HG02798 (cell line): ENCODE results near the gene MID1.
A peak's percentile ranks its signal among the peaks of the same experiment; 100 is the strongest.

Experiments
- ATAC-seq: cut with Tn5 transposase; IDR thresholded peaks from one replicate; pipeline ENCODE4 v1.9.1; 2021; ENCODE audit warnings: mild to moderate bottlenecking; ENCODE audit not compliant: unreplicated experiment, poor library complexity

The MID1 gene

DNA sequence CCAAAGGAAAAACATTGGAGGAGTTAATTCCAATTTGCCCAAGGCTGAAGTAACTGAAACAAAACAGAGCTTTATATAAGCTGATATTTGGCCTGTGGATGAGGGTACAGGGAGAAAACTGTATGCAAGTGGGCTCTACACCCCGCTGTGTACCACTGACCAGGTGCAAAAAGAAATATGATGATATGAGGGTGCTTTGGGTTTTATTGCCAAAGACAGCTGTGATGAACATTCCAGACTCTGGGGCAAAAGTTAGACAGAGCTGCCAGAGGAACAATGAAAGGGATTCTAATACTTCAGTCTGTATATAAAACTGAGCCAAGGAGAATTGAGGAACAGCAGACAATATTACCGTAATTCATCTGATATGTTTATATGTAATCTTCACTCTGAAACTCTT, 117.4 kb downstream of the MID1 start:
- no peak for ATAC-seq

DNA sequence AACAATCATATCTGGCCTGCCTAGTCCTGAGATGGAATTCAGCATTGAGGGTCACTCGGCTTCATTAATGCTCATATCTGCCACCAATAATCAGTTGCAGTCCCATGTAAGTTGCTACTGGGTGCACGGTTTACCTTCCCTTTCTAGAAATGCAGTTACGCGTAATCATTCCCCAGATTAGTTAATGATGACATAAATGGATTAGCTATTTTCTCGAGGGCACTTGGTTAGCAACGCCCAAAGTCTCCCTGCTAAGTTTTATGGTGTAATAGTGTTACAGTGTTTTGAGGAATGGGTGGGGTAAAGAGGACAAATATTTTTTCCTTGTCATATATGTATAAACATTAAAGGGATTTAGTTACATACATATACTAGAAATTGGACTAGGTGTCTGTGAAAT, 118.8 kb downstream of the MID1 start:
- no peak for ATAC-seq

GRCh38 chrX:10496345-10496965, 123.9 kb downstream of the MID1 start:
- no peak for ATAC-seq

DNA sequence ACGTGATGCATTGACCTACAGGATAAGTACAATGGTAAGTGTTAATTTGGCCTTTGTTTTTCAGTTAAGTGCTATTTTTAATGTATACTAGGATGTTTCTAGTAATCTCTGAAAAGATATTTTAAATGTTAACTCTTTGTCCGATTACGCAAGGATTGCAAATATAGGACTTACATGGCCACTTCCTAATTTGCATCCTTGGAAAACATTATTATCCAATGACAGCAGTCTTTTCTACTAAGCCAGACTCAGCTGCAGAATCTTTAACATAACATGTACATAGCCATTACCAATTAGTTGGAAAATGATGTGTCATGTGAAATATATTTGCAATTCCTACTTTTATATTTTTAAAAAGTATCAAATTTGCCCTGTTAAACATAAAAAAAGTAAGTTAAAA, 124.7 kb downstream of the MID1 start:
- ATAC-seq: no peak

DNA sequence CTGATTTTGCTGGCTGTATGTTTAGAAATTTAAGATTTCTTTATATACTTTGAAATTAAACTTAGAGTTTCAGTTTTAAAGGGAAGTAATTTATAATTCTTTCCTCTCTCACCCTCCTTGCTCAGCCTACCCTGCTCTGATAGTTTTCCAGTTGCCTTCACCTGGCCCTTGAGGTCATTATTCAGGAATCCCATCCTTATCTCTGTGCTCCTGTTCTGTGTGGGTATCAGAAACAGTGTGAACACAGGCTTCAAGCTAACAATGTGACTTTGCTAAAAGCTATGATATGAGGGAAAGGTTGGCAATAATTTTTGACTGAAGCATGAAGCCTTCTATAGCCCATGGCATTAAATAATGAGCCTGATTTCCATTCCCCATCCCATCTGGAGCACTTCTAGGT, 128.1 kb downstream of the MID1 start:
- no peak for ATAC-seq

- ATAC-seq: no peak
Observed at GRCh38 chrX:10486373-10486772, 134.0 kb downstream of the MID1 start.

DNA sequence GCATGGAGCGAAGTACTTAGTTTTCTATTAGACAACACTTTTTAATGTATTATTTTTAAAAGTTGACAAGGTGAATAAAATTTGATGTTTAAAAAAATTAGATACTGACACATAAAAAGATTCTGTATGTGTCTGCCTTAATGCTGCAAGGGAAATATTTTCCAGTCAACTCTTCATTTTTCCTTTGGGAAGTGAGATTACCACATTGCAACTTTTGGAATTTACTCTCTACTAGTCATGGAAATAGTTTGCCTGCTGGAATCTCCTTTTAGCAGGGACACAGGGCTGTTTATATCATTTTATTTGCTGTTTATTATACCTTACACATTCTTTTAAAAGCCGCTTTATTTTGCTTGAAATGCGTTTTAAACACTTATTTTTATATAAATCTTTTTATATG, 135.1 kb downstream of the MID1 start:
- ATAC-seq: no peak

DNA sequence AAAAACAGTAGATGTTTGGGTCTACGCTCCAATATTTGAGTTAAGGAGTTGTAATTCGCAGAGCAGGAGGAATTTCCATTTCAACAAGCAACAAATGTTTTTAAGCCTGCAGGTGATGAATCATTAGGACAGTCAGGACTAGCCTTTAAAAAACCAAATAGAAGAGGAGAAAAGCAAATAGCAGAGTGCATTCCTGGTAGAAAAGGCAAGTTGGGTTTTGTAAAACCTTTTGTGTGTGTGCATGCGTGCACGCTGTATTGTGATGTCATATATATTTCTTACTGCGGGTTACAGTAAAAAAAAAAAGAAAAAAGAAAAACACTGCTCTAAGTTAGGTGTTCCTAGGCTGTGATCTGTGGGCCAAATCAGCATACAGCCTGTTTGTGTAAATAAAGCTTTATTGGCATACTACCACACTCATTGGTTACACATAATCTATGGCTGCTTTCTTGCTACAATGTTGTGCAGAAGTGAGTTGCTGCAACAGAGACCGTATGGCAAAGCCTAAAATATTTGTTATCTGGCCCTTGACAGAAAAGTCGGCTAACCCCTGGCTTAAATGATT, 135.6 kb downstream of the MID1 start:
- no peak for ATAC-seq

GRCh38 chrX:10483191-10483831, 137.1 kb downstream of the MID1 start:
- no peak for ATAC-seq

DNA sequence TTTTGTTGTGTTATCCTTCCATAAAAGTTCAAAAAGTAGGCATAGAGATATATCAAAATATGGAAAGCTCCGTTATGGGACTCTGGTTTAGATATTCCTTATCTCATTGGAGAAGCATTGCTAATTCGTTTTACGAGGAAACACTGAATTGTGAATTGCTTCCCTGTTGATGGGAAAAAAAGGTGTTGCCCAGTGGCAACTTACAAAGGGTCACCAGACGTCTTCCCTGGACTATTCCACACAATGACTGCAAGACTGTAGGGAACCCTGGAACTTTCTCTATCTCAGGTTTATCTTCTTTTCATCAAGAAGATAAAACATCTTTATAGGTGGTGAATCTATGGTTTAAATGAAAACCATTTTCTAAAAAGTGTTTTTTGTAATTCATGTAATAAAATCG, 137.7 kb downstream of the MID1 start:
- ATAC-seq: no peak

- ATAC-seq: peak; percentile 91
Observed at GRCh38 chrX:10482261-10482660, 138.1 kb downstream of the MID1 start.

DNA sequence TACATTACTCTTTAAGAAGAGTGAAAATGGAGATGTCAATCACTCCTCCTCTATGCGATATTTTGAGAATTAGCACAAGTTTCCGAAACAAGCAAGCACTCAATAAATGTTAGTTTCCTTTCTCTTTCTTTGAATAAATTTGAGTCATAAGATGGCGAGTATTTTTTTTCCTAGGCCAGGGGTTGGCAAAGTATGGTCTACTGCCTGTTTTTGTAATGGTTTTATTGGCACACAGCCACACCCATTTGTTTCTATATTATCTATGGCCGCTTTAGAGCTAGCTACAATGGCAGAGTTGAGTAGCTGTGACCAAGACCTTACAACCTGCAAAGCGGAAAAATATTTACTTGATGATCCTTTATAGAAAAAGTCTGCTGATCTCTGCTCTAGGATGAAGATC, 139.5 kb downstream of the MID1 start:
- no peak for ATAC-seq

DNA sequence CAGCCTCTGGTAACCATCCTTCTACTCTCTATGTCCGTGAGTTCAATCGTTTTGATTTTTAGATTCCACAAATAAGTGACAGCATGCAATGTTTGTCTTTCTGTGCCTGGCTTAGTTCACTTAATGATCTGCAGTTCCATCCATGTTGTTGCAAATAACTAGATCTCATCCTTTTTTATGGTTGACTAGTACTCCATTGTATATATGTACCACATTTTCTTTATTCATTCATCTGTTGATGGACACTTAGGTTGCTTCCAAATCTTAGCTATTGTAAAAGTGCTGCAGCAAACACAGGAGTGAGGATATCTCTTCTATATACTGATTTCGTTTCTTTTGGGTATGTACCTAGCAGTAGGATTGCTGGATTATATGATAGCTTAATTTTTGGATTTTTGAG, 140.9 kb downstream of the MID1 start:
- no peak for ATAC-seq

DNA sequence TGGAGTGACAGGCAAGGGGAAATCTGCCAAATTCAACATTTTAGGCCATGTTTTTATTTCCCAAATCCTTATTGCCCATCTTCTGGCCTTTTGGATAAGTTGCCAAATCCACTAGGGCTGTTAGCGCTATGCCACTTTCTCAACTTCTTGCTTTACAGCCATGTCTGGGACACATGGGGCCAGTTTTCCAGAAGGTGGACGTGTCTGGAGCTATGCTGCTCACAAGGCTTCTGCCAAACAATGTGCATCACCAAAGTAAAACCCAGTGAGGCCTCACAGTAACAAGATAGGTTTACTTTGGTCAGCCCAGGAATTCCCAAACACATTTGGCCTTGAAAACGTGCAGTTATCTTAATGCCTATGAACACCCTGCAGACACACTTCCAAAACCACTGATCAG, 142.9 kb downstream of the MID1 start:
- no peak for ATAC-seq

DNA sequence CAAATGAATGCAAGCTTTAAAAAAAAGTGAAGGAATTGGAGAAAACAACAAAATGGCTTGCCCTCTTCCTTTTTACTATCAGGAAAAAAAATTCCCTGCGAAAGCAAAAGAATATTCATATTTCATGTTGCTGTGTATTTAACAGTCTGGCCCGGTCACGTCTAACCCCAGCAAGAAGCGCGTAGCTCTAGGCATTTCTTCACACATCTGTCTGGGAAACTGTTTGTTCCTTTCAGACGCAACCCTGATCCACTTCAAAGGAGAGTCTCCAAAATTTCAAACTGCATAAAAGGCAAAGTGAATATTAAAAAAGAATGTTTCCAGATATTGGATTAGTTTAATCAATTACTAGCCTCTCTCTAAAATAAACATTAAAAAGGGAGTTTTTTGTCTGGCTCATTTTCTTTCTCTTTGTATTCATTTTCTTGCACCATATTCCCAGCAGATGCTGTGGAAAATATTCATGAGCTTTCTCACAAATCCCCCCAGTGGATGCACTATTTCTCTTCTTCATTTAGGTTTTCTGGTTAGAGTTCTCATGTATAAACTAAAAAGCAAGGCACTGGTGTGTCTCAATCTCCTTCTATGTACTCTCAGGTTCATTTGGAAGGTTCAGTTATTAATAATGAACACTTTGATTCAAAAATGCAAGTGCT, 145.3 kb downstream of the MID1 start:
- no peak for ATAC-seq

- no peak for ATAC-seq
Observed at GRCh38 chrX:10474510-10474909, 145.9 kb downstream of the MID1 start.

- no peak for ATAC-seq
Observed at GRCh38 chrX:10471418-10471817, 149.0 kb downstream of the MID1 start.

DNA sequence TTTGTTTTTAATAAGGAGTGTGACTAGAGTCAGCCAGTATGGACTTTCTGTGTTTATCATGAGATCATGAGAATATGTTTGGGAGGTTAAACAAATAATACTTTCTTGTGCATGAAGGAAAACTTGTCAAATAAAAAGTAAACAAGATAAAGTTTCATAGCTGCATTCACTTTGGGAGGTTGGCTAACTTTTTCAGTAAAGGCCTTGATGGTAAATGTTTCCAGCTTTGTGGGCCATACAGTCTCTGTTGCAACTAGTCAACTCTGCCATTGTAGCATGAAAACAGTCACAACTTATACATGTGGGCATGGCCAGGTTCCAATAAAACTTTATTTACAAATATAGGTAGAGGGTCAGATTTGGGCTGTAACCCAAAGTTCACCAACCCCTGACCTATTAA, 150.4 kb downstream of the MID1 start:
- ATAC-seq: no peak

DNA sequence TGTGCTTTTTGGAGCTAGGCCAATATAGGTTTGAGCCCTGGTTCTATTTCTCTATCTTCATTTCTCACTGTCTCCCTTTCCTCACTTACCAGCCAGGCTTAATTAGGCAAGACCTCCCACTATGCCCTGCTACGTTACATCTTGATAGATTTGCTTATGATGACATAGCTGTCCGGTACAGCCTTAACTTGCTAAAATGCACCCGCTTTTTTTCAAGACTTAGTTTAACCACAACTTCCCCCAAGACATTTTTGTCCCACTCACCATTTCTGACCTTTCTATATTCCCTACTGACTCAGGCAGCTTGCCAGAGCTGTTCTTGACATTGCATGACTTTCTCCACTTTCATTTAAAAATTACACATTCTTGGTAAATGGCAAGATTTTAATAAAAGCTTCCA, 152.6 kb downstream of the MID1 start:
- ATAC-seq: no peak

GRCh38 chrX:10465254-10465653, 155.1 kb downstream of the MID1 start:
- no peak for ATAC-seq

DNA sequence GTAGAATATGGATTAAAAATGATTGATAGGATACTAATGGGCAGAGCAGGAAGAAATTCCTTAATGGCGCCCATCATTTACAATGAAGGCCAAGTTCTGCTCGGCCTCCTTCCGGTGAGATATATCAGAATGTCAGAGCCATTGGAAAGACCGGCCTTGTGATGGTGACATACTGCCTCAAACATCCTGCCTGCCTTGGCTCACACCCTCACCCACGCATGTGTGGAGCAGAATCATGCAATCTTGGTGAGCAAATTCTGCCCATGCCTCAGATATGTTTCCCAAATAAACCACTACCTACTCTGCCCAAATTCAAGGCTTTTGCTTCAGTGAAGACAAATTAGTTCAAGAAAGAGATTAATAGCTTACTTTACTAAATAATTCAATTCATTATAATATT, 163.3 kb downstream of the MID1 start:
- ATAC-seq: no peak

DNA sequence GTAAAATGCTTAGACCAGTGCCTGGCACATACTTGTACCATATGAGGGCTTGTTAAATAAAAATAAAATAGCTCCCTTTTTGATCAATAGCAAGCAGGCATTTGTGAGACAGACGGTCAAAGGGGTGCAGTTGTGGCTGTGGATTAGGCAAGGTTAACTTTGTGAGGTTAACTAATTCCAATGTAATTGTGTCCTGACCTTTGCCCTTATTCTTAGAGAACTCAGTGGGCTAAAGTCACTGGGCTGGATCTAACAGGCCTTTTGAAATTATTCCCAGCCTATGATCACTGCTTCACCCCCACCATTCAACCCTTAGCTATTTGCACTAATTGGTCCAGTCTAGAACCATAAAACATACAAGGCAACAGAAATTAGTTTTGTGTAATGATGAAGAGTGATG, 166.4 kb downstream of the MID1 start:
- no peak for ATAC-seq
